GM19328 (cell line): Measurements from ENCODE around the gene TMEM238.

Source experiments
- ATAC-seq: cut with Tn5 transposase; IDR thresholded peaks from one replicate; pipeline ENCODE4 v1.9.1; 2021; ENCODE audit warnings: mild to moderate bottlenecking, moderate library complexity; ENCODE audit not compliant: unreplicated experiment

The TMEM238 gene

GRCh38 chr19:55382013-55382412 is 2.1 kb downstream of the TMEM238 start:
- ATAC-seq: no peak

GRCh38 chr19:55379174-55379573 is 4.9 kb downstream of the TMEM238 start:
- ATAC-seq: no peak

- no peak for ATAC-seq
Observed at GRCh38 chr19:55377356-55378131, 6.5 kb downstream of the TMEM238 start.

GRCh38 chr19:55376241-55376933 is 7.7 kb downstream of the TMEM238 start, which contains the start of gene TMEM190:
Gene TMEM190, plus strand, starts transcription at chr19:55376826. Its CDS starts 28 bp downstream, at chr19:55376854.
- no peak for ATAC-seq

GRCh38 chr19:55373993-55374757 is 9.9 kb downstream of the TMEM238 start:
- ATAC-seq: no peak

GRCh38 chr19:55373306-55373992 is 10.6 kb downstream of the TMEM238 start:
- ATAC-seq: no peak

- no peak for ATAC-seq
Observed at GRCh38 chr19:55372316-55373081, 11.6 kb downstream of the TMEM238 start.

GRCh38 chr19:55370305-55370988 is 13.6 kb downstream of the TMEM238 start, which contains the start of gene IL11:
Gene IL11, minus strand, starts transcription at chr19:55370463. Its CDS starts 153 bp downstream, at chr19:55370310.
- no peak for ATAC-seq

GRCh38 chr19:55369653-55370304 is 14.3 kb downstream of the TMEM238 start:
- ATAC-seq: no peak

- no peak for ATAC-seq
Observed at GRCh38 chr19:55368701-55369563, 15.2 kb downstream of the TMEM238 start.

GRCh38 chr19:55368106-55368505 is 16.0 kb downstream of the TMEM238 start:
- no peak for ATAC-seq

- no peak for ATAC-seq
Observed at GRCh38 chr19:55366790-55367189, 17.3 kb downstream of the TMEM238 start.

GRCh38 chr19:55365964-55366363 is 18.1 kb downstream of the TMEM238 start:
- no peak for ATAC-seq

GRCh38 chr19:55365245-55365644 is 18.8 kb downstream of the TMEM238 start:
- no peak for ATAC-seq

GRCh38 chr19:55362990-55363716 is 20.9 kb downstream of the TMEM238 start, which contains the start of gene GARIN5B:
Gene GARIN5B, minus strand, starts transcription at chr19:55363260. Its CDS starts 194 bp downstream, at chr19:55363066.
- ATAC-seq: no peak

- no peak for ATAC-seq
Observed at GRCh38 chr19:55362174-55362989, 21.7 kb downstream of the TMEM238 start.
